Astrocyte of the spinal cord (primary cell): ENCODE measurements around the gene MED19.
"Not testable (repeated sequence)": the region's sequence is repeated elsewhere in the genome, so short reads cannot be mapped to it uniquely, and the experiment has no call there.

Source experiments
- DNase-seq: peaks from one replicate; pipeline ENCODE4 v3.0.0; 2011; ENCODE audit warnings: low read depth, low spot score
- H3K4me3 ChIP-seq: 2 replicates; pipeline ENCODE4 v1.5.1; 2011; ENCODE audit warnings: low read depth, mild to moderate bottlenecking, low read length, moderate library complexity
- in situ Hi-C: cut with HindIII; loops from 2 replicates; pipeline ENCODE4 v1.10.0; 2017; ENCODE audit warnings: low sequenced_read_pairs
- TF ChIP-seq, protein P1 (sequence below): IDR thresholded peaks from 2 replicates; pipeline ENCODE4 v1.5.1; 2012; ENCODE audit warnings: low read depth, mild to moderate bottlenecking, low read length, inconsistent platforms

MED19 gene

GRCh38 chr11:57704932-57705331 is 7.1 kb downstream of the MED19 start:
- no peak overlapping the region for H3K4me3 ChIP-seq
- in situ Hi-C loops: no loop called here
- TF ChIP-seq, protein P1, sequence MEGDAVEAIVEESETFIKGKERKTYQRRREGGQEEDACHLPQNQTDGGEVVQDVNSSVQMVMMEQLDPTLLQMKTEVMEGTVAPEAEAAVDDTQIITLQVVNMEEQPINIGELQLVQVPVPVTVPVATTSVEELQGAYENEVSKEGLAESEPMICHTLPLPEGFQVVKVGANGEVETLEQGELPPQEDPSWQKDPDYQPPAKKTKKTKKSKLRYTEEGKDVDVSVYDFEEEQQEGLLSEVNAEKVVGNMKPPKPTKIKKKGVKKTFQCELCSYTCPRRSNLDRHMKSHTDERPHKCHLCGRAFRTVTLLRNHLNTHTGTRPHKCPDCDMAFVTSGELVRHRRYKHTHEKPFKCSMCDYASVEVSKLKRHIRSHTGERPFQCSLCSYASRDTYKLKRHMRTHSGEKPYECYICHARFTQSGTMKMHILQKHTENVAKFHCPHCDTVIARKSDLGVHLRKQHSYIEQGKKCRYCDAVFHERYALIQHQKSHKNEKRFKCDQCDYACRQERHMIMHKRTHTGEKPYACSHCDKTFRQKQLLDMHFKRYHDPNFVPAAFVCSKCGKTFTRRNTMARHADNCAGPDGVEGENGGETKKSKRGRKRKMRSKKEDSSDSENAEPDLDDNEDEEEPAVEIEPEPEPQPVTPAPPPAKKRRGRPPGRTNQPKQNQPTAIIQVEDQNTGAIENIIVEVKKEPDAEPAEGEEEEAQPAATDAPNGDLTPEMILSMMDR: no peak
- DNase-seq: no peak

- no peak overlapping the region for H3K4me3 ChIP-seq
- DNase-seq: no peak
- TF ChIP-seq, protein P1: no peak
- in situ Hi-C loops: no loop called here
These were observed 8.7 kb downstream of the MED19 start for GRCh38 chr11:57703341-57703740.

DNA sequence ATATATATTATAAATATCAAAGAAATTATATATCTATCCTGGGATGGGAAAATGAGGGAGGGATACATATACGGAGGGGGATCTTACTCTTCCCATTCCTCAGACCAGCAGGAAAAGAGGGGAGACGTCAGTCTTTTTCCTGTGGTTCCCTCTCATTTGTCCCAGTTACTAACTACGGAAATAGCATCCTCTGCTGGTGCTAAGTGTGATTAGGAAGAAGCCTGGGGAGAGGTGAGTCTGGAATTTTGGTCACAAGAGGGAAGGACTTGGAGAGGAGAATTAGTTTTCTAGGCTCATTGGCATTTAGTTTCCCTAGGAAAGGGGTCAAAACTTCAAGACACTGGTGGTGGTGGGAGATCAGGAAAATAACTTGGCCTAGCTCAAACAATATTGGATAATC is 11.6 kb downstream of the MED19 start:
- TF ChIP-seq, protein P1: no peak
- H3K4me3 ChIP-seq: no peak overlapping the region
- in situ Hi-C loops: no loop called here
- no peak for DNase-seq

- no peak for DNase-seq
- in situ Hi-C loops: no loop called here
- no peak overlapping the region for H3K4me3 ChIP-seq
- TF ChIP-seq, protein P1: no peak
These were observed 12.2 kb downstream of the MED19 start for GRCh38 chr11:57699813-57700212.

DNA sequence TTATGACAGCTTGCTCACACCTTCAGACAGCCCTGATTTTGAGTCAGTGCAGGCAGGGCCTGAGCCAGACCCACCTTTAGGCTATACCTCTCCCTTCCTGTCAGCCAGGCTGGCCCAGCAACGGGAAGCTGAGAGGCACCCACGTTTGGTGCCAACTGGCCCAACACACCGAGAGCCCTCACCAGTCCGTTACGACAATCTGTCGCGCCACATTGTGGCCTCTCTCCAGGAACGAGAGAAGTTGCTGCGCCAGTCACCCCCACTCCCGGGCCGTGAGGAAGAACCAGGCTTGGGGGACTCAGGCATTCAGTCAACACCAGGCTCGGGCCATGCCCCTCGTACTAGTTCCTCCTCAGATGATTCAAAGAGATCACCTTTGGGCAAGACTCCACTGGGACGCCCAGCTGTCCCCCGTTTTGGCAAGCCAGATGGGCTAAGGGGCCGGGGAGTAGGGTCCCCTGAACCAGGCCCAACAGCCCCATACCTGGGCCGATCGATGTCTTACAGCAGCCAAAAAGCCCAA is 13.1 kb downstream of the MED19 start:
- TF ChIP-seq, protein P1: no peak
- no peak for DNase-seq
- in situ Hi-C loops: no loop called here
- no peak overlapping the region for H3K4me3 ChIP-seq

DNA sequence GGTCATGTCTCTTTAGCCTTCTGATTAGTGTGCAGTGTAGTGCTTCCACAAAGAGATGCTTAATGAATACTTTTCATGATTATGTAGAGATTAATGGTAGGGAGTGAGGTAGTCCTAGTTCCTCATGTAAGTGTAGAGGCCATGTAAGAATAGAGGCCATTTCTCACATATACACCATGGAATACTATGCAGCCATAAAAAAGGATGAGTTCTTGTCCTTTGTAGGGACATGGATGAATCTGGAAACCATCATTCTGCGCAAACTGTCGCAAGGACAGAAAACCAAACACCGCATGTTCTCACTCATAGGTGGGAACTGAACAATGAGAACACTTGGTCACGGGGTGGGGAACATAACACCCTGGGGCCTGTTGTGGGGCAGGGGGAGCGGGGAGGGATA is 21.5 kb downstream of the MED19 start:
- in situ Hi-C loops, DNase-seq, H3K4me3 ChIP-seq: not testable (repeated sequence)

GRCh38 chr11:57681168-57681567 is 30.8 kb downstream of the MED19 start:
- no peak for DNase-seq
- TF ChIP-seq, protein P1: no peak
- in situ Hi-C loops: no loop called here
- H3K4me3 ChIP-seq: no peak overlapping the region
